ENCODE data around the gene CCNH.

The CCNH gene

DNA sequence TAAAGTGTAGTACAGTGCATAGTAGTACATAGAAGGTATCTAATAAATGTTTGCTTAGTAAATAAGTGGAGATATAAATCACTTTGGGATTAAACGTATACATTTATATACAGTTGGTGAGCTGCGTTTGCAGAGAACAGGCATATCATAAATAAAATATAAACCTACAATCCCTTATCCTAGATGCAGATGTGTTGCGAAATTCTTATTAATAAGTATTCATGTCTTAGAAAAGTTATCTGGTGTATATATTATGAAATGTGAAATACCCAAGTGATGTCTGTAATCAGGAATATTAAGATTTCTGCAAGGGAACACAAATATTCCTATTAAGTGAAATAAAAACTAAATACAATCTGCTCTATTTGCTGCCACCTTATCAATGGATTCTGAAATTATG is 8.8 kb downstream of the CCNH start:
- no peaks in the 10 kb centered on the region for H3K9me3 ChIP-seq (ENCODE audit: control insufficient read depth, low read length)
- H3K4me3 ChIP-seq (ENCODE audit: extremely low read depth, insufficient read depth, low read length, poor library complexity, severe bottlenecking) = no peak overlapping the region
- no peak overlapping the region for H3K27ac ChIP-seq (ENCODE audit: low read depth, low read length, severe bottlenecking)
- peaks cover 80% of the 10 kb centered on the region for H3K36me3 ChIP-seq (ENCODE audit: control insufficient read depth, insufficient read depth, low read length)
- no peaks in the 10 kb centered on the region for H3K4me1 ChIP-seq (ENCODE audit: control insufficient read depth, insufficient read depth, low read length, poor library complexity, severe bottlenecking)
- no CpG with 5 or more reads among the region's 3 CpGs for WGBS, 2 experiments (ENCODE audit: insufficient coverage in 2 of 2)

GRCh38 chr5:87403409-87403808 is 9.3 kb downstream of the CCNH start:
- Histone ChIP-seq H3K9me3 (ENCODE audit: control insufficient read depth, low read length) (no peaks in the 10 kb centered on the region), H3K27ac (ENCODE audit: low read depth, low read length, severe bottlenecking) (no peak overlapping the region), H3K4me3 (ENCODE audit: extremely low read depth, insufficient read depth, low read length, poor library complexity, severe bottlenecking) (no peak overlapping the region), H3K36me3 (ENCODE audit: control insufficient read depth, insufficient read depth, low read length) (peaks cover 80% of the 10 kb centered on the region), H3K4me1 (ENCODE audit: control insufficient read depth, insufficient read depth, low read length, poor library complexity, severe bottlenecking) (no peaks in the 10 kb centered on the region)
- WGBS, 2 experiments (ENCODE audit: insufficient coverage in 2 of 2) = 100% methylated on average over 2 of the region's 3 CpGs; no CpG with 5 or more reads in 1 of the 2 experiments

- Histone ChIP-seq H3K27ac (ENCODE audit: low read depth, low read length, severe bottlenecking) (no peak overlapping the region), H3K4me1 (ENCODE audit: control insufficient read depth, insufficient read depth, low read length, poor library complexity, severe bottlenecking) (no peaks in the 10 kb centered on the region), H3K36me3 (ENCODE audit: control insufficient read depth, insufficient read depth, low read length) (peaks cover 80% of the 10 kb centered on the region), H3K4me3 (ENCODE audit: extremely low read depth, insufficient read depth, low read length, poor library complexity, severe bottlenecking) (no peak overlapping the region), H3K9me3 (ENCODE audit: control insufficient read depth, low read length) (no peaks in the 10 kb centered on the region)
Observed at GRCh38 chr5:87401626-87402025, 11.1 kb downstream of the CCNH start.

GRCh38 chr5:87400305-87400899 is 12.3 kb downstream of the CCNH start:
- Histone ChIP-seq H3K4me3 (ENCODE audit: extremely low read depth, insufficient read depth, low read length, poor library complexity, severe bottlenecking) (no peak overlapping the region), H3K36me3 (ENCODE audit: control insufficient read depth, insufficient read depth, low read length) (peaks cover 78% of the 10 kb centered on the region), H3K4me1 (ENCODE audit: control insufficient read depth, insufficient read depth, low read length, poor library complexity, severe bottlenecking) (no peaks in the 10 kb centered on the region), H3K9me3 (ENCODE audit: control insufficient read depth, low read length) (no peaks in the 10 kb centered on the region), H3K27ac (ENCODE audit: low read depth, low read length, severe bottlenecking) (no peak overlapping the region)
- WGBS, 2 experiments (ENCODE audit: insufficient coverage in 2 of 2) = 88 to 90% methylated on average over 2 to 3 of the region's 4 CpGs

DNA sequence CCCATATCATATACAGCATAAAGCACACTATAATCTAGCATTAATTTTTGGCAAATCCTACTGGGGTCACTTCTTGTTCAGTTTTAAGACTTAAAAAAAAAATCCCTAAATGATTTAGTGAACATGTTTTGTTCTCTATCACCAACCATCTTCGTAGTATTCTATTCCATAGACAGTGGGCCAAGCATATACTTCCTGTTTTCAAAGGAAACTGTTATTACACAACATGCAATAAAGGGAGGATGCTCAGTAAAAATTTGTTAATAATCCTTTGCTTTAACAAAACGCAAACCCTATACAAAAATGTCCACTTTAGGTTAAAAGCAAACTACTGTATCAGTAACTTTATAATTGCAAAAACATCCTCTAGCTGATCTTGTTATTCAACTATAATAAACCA is 13.0 kb downstream of the CCNH start:
- H3K36me3 ChIP-seq (ENCODE audit: control insufficient read depth, insufficient read depth, low read length) = peaks cover 72% of the 10 kb centered on the region
- H3K9me3 ChIP-seq (ENCODE audit: control insufficient read depth, low read length) = no peaks in the 10 kb centered on the region
- H3K4me3 ChIP-seq (ENCODE audit: extremely low read depth, insufficient read depth, low read length, poor library complexity, severe bottlenecking) = no peak overlapping the region
- no peaks in the 10 kb centered on the region for H3K4me1 ChIP-seq (ENCODE audit: control insufficient read depth, insufficient read depth, low read length, poor library complexity, severe bottlenecking)
- H3K27ac ChIP-seq (ENCODE audit: low read depth, low read length, severe bottlenecking) = no peak overlapping the region
- WGBS, 2 experiments (ENCODE audit: insufficient coverage in 2 of 2) = no CpG with 5 or more reads among the region's 2 CpGs

DNA sequence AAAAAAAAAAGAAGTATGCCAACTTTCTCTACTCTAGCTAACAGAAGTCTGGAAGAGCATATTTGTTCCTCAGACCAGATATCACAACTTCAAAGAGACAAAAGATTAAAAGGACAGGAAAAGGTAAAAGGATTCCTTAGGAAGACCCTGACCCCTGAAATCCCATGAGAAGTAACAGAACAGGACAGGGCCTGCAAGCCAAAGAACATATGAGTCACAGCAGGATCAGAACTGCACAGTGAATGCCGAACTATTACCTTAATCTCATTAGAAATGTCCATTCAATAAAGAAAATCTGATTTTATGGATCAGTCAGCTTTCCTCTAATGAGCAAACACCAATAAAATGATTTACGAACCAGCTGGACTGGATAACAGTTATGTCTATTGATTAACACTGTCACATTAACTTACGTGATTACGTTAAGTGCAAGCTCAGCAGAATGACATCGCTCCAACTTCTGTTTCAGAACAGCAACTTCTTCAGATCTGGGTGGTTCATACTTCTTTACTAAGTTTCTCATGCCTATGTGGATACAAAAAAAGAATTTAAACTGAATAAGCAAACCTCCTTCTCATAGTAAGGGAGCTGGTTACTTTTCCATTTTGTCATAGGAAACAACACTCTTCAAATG is 13.6 kb downstream of the CCNH start:
- no peaks in the 10 kb centered on the region for H3K4me1 ChIP-seq (ENCODE audit: control insufficient read depth, insufficient read depth, low read length, poor library complexity, severe bottlenecking)
- H3K36me3 ChIP-seq (ENCODE audit: control insufficient read depth, insufficient read depth, low read length) = peaks cover 73% of the 10 kb centered on the region
- H3K27ac ChIP-seq (ENCODE audit: low read depth, low read length, severe bottlenecking) = no peak overlapping the region
- no peak overlapping the region for H3K4me3 ChIP-seq (ENCODE audit: extremely low read depth, insufficient read depth, low read length, poor library complexity, severe bottlenecking)
- 100% methylated on average over 4 of the region's 5 CpGs for WGBS, 2 experiments (ENCODE audit: insufficient coverage in 2 of 2)
- H3K9me3 ChIP-seq (ENCODE audit: control insufficient read depth, low read length) = no peaks in the 10 kb centered on the region

- H3K36me3 ChIP-seq (ENCODE audit: control insufficient read depth, insufficient read depth, low read length) = peaks cover 83% of the 10 kb centered on the region
Observed at GRCh38 chr5:87394411-87395165, 18.1 kb downstream of the CCNH start.

GRCh38 chr5:87393331-87393730 is 19.4 kb downstream of the CCNH start:
- Histone ChIP-seq H3K9me3 (ENCODE audit: control insufficient read depth, low read length) (no peaks in the 10 kb centered on the region), H3K4me1 (ENCODE audit: control insufficient read depth, insufficient read depth, low read length, poor library complexity, severe bottlenecking) (no peaks in the 10 kb centered on the region), H3K36me3 (ENCODE audit: control insufficient read depth, insufficient read depth, low read length) (peaks cover 82% of the 10 kb centered on the region), H3K27ac (ENCODE audit: low read depth, low read length, severe bottlenecking) (no peak overlapping the region), H3K4me3 (ENCODE audit: extremely low read depth, insufficient read depth, low read length, poor library complexity, severe bottlenecking) (no peak overlapping the region)
- no CpG with 5 or more reads among the region's 2 CpGs for WGBS, 2 experiments (ENCODE audit: insufficient coverage in 2 of 2)

More at GRCh38 chr5:87394411-87395165, 18.1 kb downstream of the CCNH start:
- WGBS, 2 experiments (ENCODE audit: insufficient coverage in 2 of 2) = 100% methylated on average over 1 of the region's 3 CpGs; no CpG with 5 or more reads in 1 of the 2 experiments
- no peaks in the 10 kb centered on the region for H3K9me3 ChIP-seq (ENCODE audit: control insufficient read depth, low read length)
- no peak overlapping the region for H3K27ac ChIP-seq (ENCODE audit: low read depth, low read length, severe bottlenecking)
- H3K4me1 ChIP-seq (ENCODE audit: control insufficient read depth, insufficient read depth, low read length, poor library complexity, severe bottlenecking) = no peaks in the 10 kb centered on the region
- H3K4me3 ChIP-seq (ENCODE audit: extremely low read depth, insufficient read depth, low read length, poor library complexity, severe bottlenecking) = no peak overlapping the region

GRCh38 chr5:87392801-87393200 is 19.9 kb downstream of the CCNH start:
- 94 to 100% methylated on average over 2 of the region's 4 CpGs for WGBS, 2 experiments (ENCODE audit: insufficient coverage in 2 of 2)
- Histone ChIP-seq H3K27ac (ENCODE audit: low read depth, low read length, severe bottlenecking) (no peak overlapping the region), H3K4me3 (ENCODE audit: extremely low read depth, insufficient read depth, low read length, poor library complexity, severe bottlenecking) (no peak overlapping the region), H3K4me1 (ENCODE audit: control insufficient read depth, insufficient read depth, low read length, poor library complexity, severe bottlenecking) (no peaks in the 10 kb centered on the region), H3K36me3 (ENCODE audit: control insufficient read depth, insufficient read depth, low read length) (peaks cover 82% of the 10 kb centered on the region), H3K9me3 (ENCODE audit: control insufficient read depth, low read length) (no peaks in the 10 kb centered on the region)

DNA sequence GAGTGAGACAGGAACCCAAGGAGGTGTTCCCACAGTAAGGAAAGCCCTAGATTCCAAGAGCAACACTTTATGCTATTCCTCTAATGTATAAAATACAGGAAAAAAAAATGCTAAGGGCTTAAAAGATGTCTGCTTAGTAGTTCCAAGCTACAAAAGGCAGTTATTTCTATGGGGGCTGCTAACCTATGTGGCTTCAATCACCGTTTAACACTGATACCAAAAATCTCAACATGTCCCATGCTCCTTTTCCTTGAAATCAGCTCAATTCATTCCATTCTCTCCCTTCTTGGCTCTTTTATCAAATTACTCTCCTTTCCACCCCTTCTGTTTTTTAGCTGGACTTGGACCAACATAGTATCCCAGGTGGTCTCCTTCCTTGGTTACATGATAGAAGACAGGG is 20.6 kb downstream of the CCNH start:
- H3K36me3 ChIP-seq (ENCODE audit: control insufficient read depth, insufficient read depth, low read length) = peaks cover 82% of the 10 kb centered on the region
- WGBS, 2 experiments (ENCODE audit: insufficient coverage in 2 of 2) = 100% methylated on average over 1 of the region's 1 CpG
- no peak overlapping the region for H3K27ac ChIP-seq (ENCODE audit: low read depth, low read length, severe bottlenecking)
- no peaks in the 10 kb centered on the region for H3K9me3 ChIP-seq (ENCODE audit: control insufficient read depth, low read length)
- no peak overlapping the region for H3K4me3 ChIP-seq (ENCODE audit: extremely low read depth, insufficient read depth, low read length, poor library complexity, severe bottlenecking)
- no peaks in the 10 kb centered on the region for H3K4me1 ChIP-seq (ENCODE audit: control insufficient read depth, insufficient read depth, low read length, poor library complexity, severe bottlenecking)
